GM12865 (cell line): ENCODE data around the gene NFYC.

Experiments
- DNase-seq: peaks from one replicate; pipeline ENCODE4 v3.0.0; 2010; ENCODE audit warnings: low read depth
- H3K4me3 ChIP-seq: 2 replicates; pipeline ENCODE4 v1.5.1; 2011; ENCODE audit warnings: mild to moderate bottlenecking, low read depth, low read length, control low read depth
- CTCF ChIP-seq: IDR thresholded peaks from 2 replicates; pipeline ENCODE4 v1.5.1; 2011; ENCODE audit warnings: low read length, control low read depth, low read depth, inconsistent platforms; ENCODE audit not compliant: insufficient read depth; ENCODE audit errors: missing control alignments

NFYC gene

GRCh38 chr1:40773748-40774265 is 82.3 kb downstream of the NFYC start:
- no peak for TF ChIP-seq CTCF
- DNase-seq = no peak

GRCh38 chr1:40774266-40774998 is 82.9 kb downstream of the NFYC start:
- H3K4me3 ChIP-seq = no peak overlapping the region
- DNase-seq = peak; percentile 69
- peak; percentile 95 for TF ChIP-seq CTCF

More at GRCh38 chr1:40773748-40774265, 82.3 kb downstream of the NFYC start:
- no peak overlapping the region for H3K4me3 ChIP-seq

DNA sequence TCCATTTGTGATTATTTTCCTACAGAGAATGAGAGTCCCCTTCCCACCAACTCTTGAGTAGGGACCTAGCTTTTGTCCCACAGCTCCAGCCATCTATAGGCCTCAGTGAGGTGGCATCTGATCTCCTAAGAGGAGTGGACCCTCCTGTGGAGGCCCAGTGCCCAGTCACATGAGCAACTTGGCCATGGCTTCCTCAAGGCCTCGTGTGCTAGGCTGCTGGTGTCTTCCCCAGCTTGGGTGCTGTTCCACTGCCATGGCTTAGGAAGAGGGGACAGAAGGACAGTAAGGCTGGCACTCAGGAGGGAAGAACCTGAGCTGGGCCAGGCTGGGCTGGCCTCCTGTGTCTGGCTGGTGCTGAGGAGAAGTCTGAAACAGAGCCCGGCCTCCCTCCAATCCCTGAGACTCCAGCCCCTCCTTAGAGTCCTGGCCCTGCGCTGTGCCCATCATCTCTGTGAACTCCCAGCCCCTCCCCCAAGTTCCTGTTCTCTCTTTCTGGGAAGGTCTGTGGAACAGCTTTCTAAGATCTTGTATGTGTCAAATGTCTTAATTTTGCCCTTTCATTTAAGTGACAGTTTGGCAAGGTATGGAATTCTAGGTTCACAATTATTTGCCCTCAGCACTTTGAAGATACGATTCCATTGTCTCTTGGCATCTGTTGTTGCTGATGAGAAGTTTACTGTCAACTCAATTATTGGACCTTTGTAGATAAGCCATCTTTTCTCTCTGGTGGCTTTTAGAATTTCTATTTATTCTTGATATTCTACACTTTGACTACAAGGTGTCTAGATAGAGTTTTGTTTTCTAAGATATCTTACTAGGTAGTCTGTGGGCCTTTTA is 85.0 kb downstream of the NFYC start:
- TF ChIP-seq CTCF = no peak
- DNase-seq = no peak

DNA sequence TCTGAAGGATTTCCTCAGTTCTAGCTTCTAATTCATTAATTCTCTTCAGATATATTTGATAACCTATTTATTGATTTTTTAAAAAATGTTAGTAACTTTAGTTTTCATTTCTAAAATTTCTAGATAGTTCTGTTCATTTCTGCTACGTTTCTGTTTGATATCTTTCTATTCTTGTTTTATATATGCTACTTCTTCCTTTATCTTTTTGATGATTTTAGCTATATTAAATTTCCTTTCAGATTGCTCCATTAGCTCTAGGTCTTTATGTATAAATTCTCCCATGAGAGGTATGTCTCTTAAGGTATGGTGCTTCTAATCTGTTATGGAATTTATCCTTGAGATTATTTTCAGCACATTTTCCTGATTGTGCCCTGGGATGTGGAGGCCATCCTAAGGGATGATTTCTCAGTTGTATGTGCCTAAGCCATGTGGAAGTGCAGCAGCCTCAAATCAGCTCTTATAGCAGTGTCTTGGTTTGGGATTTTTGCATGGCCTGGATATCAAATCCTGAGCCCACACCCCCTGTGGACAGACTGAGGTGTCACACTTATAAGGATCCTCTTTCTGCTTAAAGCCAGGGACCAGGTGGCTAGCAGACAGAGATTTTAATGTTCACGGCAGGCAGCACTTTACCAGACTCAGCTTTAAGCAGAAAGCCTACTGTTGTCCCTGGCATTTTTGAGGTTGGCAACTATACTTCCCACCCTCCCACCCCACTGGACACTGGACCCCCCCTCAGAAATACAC is 85.9 kb downstream of the NFYC start:
- no peak overlapping the region for H3K4me3 ChIP-seq
- no peak for DNase-seq
- no peak for TF ChIP-seq CTCF

More for the DNA sequence above, 85.0 kb downstream of the NFYC start:
- H3K4me3 ChIP-seq = no peak overlapping the region

GRCh38 chr1:40780678-40781607 is 89.4 kb downstream of the NFYC start:
- no peak for DNase-seq
- no peak overlapping the region for H3K4me3 ChIP-seq
- no peak for TF ChIP-seq CTCF

- DNase-seq = no peak
Observed at GRCh38 chr1:40781608-40781971, 90.1 kb downstream of the NFYC start.

More at GRCh38 chr1:40781608-40781971, 90.1 kb downstream of the NFYC start:
- H3K4me3 ChIP-seq = no peak overlapping the region
- no peak for TF ChIP-seq CTCF
